HepG2 (cell line): ENCODE data around the gene COPE.

Experiments
- ATF3 ChIP-seq: sonication (generic); formaldehyde crosslinking; IDR thresholded peaks from 2 replicates; pipeline ENCODE4 v1.4.0; 2020; ENCODE audit warnings: missing genetic modification reagents
- EP300 ChIP-seq, 3 experiments: sonication (generic) in 1 of 3; formaldehyde crosslinking in 1 of 3; IDR thresholded peaks; 2 replicates each; pipeline versions ENCODE4 v1.5.1 to v1.6.1; 2011 to 2020; ENCODE audit warnings: low read depth in 2 of 3, low read length in 2 of 3, borderline replicate concordance in 1 of 3, improper control_type of control experiment in 1 of 3, mild to moderate bottlenecking in 1 of 3, missing genetic modification reagents in 1 of 3, moderate library complexity in 1 of 3
- STAT6 ChIP-seq: sonication (generic); formaldehyde crosslinking; IDR thresholded peaks from 2 replicates; pipeline ENCODE4 v1.4.0; 2020; ENCODE audit warnings: missing genetic modification reagents, mild to moderate bottlenecking, borderline replicate concordance
- UBTF ChIP-seq: sonication (generic); formaldehyde crosslinking; IDR thresholded peaks from 2 replicates; pipeline ENCODE4 v1.4.0; 2020; ENCODE audit warnings: mild to moderate bottlenecking, missing genetic modification reagents
- ZNF775 ChIP-seq: sonication (generic); formaldehyde crosslinking; IDR thresholded peaks from 2 replicates; pipeline ENCODE4 v1.4.0; 2020; ENCODE audit warnings: missing genetic modification reagents, mild to moderate bottlenecking, moderate library complexity, borderline replicate concordance
- ZNF788 ChIP-seq: sonication (generic); formaldehyde crosslinking; IDR thresholded peaks from 2 replicates; pipeline ENCODE4 v1.5.0; 2020; ENCODE audit warnings: mild to moderate bottlenecking, missing genetic modification reagents, borderline replicate concordance

- TF ChIP-seq ZNF788 (CRISPR knock-in tag) (no peak), ATF3 (CRISPR knock-in tag) (no peak), ZNF775 (CRISPR knock-in tag) (no peak), STAT6 (CRISPR knock-in tag) (no peak), UBTF (CRISPR knock-in tag) (no peak), EP300 (IDR thresholded peaks at IDR 0.05; ENCODE audit: low read depth in 2 of 2, low read length in 2 of 2) (no peak), EP300 (CRISPR knock-in tag; IDR thresholded peaks at IDR 0.05; ENCODE audit: borderline replicate concordance) (no peak)
Measured at GRCh38 chr19:18869023-18869618, 50.1 kb downstream of the COPE start.
